ENCODE data around the gene ATXN7.

GRCh38 chr3:63910001-63910400, 46.3 kb downstream of the ATXN7 start:
- no peak for TF ChIP-seq CTCF (conservative IDR thresholded peaks at IDR 0.05 in 1 of 2, IDR thresholded peaks at IDR 0.05 in 1 of 2; ENCODE audit: low read depth in 1 of 2, low read length in 2 of 2)
- no peak for TF ChIP-seq EZH2 (IDR thresholded peaks at IDR 0.05; ENCODE audit: low read length, missing control alignments)

Data from fibroblast of lung (primary cell).